ENCODE data around the gene CCDC81. TPM values are rescaled to one million over a fixed set of nuclear protein-coding genes. Genes with fewer than 3 reads are reported as not detected.
A peak's percentile ranks its signal among the peaks of the same experiment; 100 is the strongest.
"Not testable (repeated sequence)": the region's sequence is repeated elsewhere in the genome, so short reads cannot be mapped to it uniquely, and the experiment has no call there.

CCDC81 gene
- total RNA-seq, 1 donor from 2014 or later = 0.22 TPM

- ATAC-seq (no peak), DNase-seq (ENCODE audit: missing footprints) (no peak)
- intact Hi-C loops (cut with DNase I) = no loop called here
These were observed 52.8 kb downstream of the CCDC81 start for GRCh38 chr11:86427441-86427840.

DNA sequence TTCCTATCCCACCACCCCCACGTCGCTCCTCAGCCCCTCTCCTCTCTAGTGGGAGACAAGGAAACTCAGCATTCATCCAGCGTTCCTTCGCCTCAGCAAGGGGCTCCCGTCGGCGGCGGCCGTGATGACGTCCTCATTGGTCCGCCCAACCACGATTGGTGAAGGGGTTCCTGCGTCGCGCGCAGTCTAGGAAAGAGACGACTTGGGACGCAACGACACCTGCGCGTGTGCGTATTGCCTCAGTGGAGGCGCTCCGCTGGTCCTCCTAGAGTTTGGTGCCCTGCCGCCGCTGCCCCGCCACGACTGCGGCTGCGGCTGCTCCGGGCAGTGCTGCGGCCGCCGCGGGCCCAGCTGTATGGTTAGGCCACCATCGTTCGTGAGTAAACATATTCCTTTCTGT is 56.6 kb downstream of the CCDC81 start:
- DNase-seq (ENCODE audit: missing footprints) (peak; percentile 75), ATAC-seq (no peak)
- intact Hi-C loops (cut with DNase I) = no loop called here

DNA sequence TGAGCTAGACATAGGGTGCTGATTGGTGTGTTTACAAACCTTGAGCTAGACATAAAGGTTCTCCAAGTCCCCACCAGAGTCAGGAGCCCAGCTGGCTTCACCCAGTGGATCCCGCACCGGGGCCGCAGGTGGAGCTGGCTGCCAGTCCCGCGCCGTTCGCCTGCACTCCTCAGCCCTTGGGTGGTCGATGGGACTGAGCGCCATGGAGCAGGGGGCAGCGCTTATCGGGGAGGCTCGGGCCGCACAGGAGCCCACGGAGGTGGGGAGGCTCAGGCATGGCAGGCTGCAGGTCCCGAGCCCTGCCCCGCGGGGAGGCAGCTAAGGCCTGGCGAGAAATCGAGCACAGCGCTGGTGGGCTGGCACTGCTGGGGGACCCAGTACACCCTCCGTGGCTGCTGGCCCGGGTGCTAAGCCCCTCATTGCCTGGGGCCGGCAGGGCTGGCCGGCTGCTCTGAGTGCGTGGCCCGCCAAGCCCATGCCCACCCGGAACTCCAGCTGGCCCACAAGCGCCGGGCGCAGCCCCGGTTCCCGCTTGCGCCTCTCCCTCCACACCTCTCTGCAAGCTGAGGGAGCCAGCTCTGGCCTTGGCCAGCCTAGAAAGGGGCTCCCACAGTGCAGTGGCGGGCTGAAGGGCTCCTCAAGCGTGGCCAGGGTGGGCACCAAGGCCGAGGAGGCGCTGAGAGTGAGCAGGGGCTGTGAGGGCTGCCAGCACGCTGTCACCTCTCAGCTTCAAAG is 58.8 kb downstream of the CCDC81 start:
- intact Hi-C loops (cut with DNase I); DNase-seq (ENCODE audit: missing footprints); ATAC-seq: not testable (repeated sequence)

GRCh38 chr11:86435711-86436110 is 61.0 kb downstream of the CCDC81 start:
- DNase-seq (ENCODE audit: missing footprints) = no peak
- ATAC-seq = no peak
- intact Hi-C loops (cut with DNase I) = no loop called here

DNA sequence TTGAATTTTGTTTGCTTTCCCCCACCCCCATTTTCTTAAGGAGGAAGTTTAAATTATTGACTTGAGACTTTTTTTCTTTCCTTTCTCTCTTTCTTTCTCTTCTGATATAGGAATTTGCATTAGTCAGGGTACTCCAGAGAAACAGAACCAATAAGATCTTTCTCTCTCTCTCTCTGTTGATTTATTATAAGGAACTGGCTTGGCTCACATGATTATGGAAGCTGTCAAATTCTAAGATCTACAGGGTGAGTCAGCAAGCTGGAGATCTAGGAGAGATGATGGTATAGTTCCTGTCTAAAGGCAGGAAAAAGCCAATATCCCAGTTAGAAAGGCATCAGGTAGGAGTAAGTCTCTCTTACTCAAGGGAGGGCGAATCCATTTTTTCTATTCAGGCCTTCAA is 64.0 kb downstream of the CCDC81 start:
- DNase-seq (ENCODE audit: missing footprints) = no peak
- intact Hi-C loops (cut with DNase I) = no loop called here
- ATAC-seq = no peak

GRCh38 chr11:86440305-86440716 is 65.6 kb downstream of the CCDC81 start:
- ATAC-seq = peak; percentile 95
- no peak for DNase-seq (ENCODE audit: missing footprints)
- intact Hi-C loops (cut with DNase I) = no loop called here

DNA sequence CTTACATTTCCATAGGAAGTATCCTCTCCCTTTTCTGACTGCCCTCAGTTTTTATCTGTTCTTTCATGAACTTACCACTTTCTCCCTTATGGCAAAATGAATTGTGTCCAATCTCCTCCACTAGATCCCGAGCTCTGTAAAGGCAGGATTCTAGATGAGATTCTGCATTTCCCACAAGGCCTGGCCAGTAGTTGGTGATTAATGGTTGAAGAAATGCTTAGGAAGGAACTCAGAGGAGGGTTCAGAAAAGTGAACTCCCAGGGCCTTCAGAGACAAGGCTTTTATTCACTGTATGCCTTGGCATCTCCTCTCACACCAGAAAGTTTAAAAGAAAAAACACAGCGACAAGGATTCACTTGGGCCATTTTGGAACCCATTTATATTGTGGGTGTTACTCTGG is 66.2 kb downstream of the CCDC81 start:
- intact Hi-C loops (cut with DNase I) = no loop called here
- DNase-seq (ENCODE audit: missing footprints) = no peak
- peak; percentile 22 for ATAC-seq

- intact Hi-C loops (cut with DNase I) = no loop called here
- ATAC-seq (no peak), DNase-seq (ENCODE audit: missing footprints) (no peak)
These were observed 67.7 kb downstream of the CCDC81 start for GRCh38 chr11:86442420-86442819.

DNA sequence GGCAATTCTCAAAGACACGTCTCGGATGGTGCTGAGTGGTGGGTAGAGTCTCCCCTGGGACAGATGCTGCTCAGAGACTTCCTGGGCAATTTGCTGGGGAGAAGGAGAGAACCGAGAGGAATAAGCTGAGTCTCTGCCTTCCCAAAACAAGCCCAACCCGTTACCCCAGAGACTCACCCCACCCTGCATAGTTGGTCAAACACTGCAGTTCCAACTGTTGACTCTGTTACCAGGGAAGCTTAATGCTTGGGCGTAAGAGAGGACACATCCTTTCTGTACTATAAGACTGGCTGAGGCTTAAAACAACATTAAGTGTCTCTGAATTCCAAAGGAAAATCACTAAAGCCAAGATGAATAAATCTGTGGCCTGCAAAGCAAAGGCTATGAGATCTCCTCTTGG is 68.1 kb downstream of the CCDC81 start:
- intact Hi-C loops (cut with DNase I) = no loop called here
- DNase-seq (ENCODE audit: missing footprints) (no peak), ATAC-seq (no peak)

DNA sequence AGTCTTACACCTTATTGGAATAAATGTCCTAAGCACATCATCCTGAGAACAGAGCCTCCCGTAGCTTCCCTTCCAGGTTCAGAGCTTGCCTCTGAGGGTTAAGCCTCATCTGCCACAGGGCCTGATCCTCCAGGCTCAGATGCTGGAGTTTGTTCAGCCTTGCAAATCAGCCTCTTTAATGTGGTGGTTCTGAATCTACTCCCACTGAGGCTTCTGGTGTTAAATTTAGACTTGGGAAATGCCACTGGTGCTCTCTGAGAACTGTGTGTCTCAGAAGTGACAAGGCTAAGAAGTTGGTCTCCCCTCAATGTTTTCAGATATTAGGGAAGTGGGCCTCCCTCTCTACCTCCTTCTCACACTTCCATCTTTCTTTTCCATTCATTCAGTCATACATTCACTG is 68.7 kb downstream of the CCDC81 start:
- DNase-seq (ENCODE audit: missing footprints) (no peak), ATAC-seq (no peak)
- intact Hi-C loops (cut with DNase I) = no loop called here

DNA sequence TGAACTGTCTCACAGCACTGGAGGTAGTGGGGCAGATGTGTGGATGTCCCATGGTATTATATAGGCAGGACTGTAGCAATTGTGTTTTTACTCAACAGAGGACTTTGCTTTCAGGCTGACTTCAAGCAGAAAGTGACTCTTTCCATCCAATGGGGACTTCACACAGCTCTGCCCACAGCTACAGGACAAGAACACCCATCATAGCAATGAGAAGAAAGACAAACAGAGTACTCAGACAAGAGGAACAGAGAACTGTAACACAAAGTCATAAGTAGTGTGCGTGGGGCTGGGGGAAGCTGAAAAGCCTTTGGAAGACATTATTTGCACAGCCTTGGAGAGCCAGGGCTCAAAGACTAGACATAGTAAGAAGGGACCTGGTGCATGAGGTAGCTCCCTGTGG is 70.3 kb downstream of the CCDC81 start:
- intact Hi-C loops (cut with DNase I) = no loop called here
- ATAC-seq = no peak

DNA sequence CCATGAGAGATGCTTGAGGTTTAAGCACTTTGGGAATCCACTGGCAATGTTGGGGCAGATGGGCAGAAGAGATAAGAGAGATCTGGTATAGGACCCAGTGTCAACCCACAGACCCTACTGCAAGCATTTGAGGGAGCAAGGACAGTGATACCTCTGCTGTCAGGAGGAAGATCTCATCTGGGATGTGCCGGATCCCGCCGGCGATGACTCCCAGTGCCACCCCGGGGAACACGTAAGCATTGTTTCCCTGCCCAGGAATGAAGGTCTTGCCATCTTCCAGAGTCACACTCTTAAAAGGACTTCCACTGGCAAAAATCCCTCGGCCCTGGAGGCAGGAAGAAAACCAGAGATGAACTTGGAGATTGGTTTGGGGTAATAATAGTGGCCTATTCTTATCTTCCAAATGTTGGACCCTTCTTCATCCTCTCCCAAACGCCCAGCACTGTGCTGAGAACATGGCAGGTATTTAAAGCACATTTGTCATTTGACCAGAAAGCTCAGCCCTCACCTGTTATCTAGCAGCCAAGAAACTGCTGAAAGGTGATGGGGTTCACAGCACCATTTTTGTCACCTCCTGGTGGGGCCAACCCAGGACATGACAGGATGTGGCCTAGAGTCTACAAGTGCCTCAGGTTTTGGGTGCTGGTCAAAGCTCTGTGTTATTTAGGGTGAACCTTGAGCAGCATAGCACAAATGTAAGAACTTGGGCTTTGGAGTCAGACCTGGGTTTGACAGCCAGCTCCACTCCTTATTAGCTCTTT is 71.7 kb downstream of the CCDC81 start:
- ATAC-seq (no peak), DNase-seq (ENCODE audit: missing footprints) (no peak)
- intact Hi-C loops (cut with DNase I) = no loop called here

More for the DNA sequence above, 70.3 kb downstream of the CCDC81 start:
- no peak for DNase-seq (ENCODE audit: missing footprints)

DNA sequence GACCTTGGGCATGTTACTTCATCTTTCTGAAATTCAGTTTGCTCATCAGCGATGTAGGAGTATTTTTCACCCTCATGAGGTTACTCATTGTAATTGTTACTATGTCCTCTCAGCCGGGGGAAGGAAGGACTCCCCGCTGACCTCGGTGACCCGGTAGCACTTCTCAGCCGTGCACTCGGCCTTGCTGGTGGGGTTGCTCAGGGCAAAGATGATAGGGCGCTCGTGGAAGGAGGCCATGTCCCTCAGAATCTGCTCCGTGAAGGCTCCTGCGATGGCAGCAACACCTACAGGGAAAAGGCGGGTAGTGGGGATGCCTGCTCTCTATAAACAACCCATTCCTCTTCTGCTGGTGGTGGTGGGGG is 72.2 kb downstream of the CCDC81 start:
- ATAC-seq (no peak), DNase-seq (ENCODE audit: missing footprints) (no peak)
- intact Hi-C loops (cut with DNase I) = no loop called here

- no peak for ATAC-seq
- DNase-seq (ENCODE audit: missing footprints) = no peak
- intact Hi-C loops (cut with DNase I) = no loop called here
These were observed 73.2 kb downstream of the CCDC81 start for GRCh38 chr11:86447763-86448480.

DNA sequence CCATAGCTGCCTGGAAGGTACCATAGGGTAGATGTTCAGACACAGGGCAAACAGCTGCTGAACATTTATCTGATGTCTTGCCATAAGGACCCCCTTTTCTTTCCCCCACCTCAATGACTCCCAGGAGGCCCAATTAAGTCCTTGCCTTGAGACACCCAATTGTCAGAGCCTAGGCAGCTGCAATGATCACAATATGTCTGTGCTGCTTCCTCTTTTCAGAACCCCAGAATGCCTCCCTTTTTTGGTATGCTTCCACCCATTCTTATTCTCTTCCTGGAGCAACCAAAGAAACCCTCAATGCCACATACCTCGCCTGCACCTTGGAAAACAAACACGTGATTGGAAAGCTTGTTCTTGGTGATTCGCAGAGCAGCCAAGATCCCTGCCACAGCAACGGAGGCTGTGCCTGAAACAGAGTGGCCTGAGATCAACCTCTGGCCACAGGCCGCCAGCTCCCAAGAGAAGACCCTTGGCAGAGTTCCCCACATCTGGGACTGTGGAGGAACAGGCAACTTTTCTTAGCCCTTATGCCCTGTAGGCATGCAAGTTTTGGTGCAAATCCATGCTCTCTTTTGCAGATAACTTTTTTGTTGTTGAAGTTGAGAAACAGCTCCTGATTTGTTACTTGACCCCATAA is 75.4 kb downstream of the CCDC81 start:
- no peak for DNase-seq (ENCODE audit: missing footprints)
- no peak for ATAC-seq
- intact Hi-C loops (cut with DNase I) = no loop called here

DNA sequence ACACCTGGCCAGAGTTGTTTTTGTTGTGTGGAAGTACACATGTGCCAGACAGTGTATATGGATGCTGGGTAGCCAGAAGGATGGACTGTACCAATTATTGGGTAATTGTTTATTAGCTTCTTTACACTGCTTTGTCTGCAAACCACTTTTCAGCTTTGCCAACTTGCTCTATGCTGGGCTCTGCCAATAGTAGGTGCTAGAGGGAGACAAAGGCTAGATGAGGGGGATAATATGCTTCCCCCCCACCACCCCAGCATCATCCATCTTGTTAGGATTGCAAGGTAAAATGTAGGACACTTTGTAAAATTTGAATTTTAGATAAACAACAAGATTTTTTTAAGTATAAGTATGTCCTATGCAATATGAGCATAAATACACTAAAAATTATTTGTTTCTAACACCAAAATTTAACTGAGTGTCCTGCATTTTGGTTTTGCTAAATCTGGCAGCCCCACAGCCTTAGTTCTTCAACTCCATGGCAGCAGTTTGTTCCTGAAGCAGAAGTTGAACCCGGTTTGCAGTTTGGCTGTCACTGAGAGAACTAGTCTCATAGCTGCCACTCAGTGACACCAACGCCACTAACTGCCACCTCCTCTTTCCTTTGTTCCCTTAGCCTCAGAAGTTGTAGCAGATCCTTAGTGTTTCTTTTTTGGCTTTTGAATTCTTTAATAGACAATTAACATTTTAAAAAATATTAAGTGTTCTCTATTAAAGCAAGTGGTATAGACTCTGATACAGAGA is 78.8 kb downstream of the CCDC81 start:
- intact Hi-C loops (cut with DNase I) = no loop called here
- no peak for ATAC-seq
- DNase-seq (ENCODE audit: missing footprints) = no peak

- intact Hi-C loops (cut with DNase I) = loop anchor here (1.0 to 5.0 kb wide), 3 partner anchors 152 to 362 kb away; partner anchors contain the start of gene PRSS23
- ATAC-seq = peak; percentile 82
These were observed 81.6 kb downstream of the CCDC81 start for GRCh38 chr11:86456075-86456939.

More at GRCh38 chr11:86456075-86456939, 81.6 kb downstream of the CCDC81 start:
- DNase-seq (ENCODE audit: missing footprints) = peak; percentile 78

Data from Right ventricle myocardium inferior (tissue), 1 donor.